ENCODE results near the gene USP48.

Gene USP48

DNA sequence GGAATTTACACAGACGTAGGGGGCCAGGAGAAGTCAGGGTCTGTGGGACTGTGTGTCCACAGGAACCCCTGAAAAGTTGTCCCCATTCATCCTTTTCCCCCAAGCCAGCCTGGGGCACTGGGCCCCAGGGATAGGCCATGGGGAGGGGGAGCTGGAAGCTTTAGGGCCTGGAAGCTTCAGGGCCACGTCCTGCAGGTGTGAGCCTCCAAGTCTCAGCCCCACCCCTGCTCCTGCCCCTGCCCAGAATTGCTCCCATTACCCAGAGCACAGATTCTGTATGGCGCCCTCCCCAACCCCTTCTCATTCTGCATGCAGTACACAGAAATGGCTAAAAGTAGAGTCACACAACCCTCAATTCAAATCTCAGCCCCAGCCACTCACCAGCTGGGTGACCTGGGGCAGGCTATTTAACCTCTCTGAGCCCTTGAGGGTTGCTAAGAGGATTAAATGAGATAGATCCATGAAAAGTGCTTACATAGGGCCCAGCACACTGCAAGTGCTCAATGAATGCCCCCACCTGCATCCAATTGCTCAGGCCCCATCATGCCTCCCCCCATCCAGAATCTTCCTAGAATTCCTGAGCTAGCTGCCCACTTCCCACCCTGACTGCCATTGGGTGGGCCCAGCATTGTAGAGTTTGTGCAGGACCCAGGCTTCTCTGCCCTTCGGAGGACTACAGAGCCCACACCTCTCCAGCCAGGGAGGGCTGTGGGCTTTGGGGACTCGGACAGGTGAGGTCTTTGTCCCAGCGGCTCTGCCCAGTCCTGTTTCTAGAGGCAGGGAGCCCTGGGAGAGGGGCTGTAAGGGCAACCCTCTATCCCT lies 120.3 kb downstream of the USP48 start:
- no peak for DNase-seq (ENCODE audit: low spot score)
- TF ChIP-seq, protein P1, sequence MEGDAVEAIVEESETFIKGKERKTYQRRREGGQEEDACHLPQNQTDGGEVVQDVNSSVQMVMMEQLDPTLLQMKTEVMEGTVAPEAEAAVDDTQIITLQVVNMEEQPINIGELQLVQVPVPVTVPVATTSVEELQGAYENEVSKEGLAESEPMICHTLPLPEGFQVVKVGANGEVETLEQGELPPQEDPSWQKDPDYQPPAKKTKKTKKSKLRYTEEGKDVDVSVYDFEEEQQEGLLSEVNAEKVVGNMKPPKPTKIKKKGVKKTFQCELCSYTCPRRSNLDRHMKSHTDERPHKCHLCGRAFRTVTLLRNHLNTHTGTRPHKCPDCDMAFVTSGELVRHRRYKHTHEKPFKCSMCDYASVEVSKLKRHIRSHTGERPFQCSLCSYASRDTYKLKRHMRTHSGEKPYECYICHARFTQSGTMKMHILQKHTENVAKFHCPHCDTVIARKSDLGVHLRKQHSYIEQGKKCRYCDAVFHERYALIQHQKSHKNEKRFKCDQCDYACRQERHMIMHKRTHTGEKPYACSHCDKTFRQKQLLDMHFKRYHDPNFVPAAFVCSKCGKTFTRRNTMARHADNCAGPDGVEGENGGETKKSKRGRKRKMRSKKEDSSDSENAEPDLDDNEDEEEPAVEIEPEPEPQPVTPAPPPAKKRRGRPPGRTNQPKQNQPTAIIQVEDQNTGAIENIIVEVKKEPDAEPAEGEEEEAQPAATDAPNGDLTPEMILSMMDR (IDR thresholded peaks at IDR 0.05; ENCODE audit: extremely low read depth, missing control alignments) = no peak

GRCh38 chr1:21661886-21662285 lies 121.1 kb downstream of the USP48 start:
- no peak for DNase-seq (ENCODE audit: low spot score)
- TF ChIP-seq, protein P1 (IDR thresholded peaks at IDR 0.05; ENCODE audit: extremely low read depth, missing control alignments) = no peak

- DNase-seq (ENCODE audit: low spot score) = no peak
- TF ChIP-seq, protein P1 (IDR thresholded peaks at IDR 0.05; ENCODE audit: extremely low read depth, missing control alignments) = no peak
These were observed 123.0 kb downstream of the USP48 start for GRCh38 chr1:21659924-21660326.

- DNase-seq (ENCODE audit: low spot score) = peak; percentile 97
These were observed 123.6 kb downstream of the USP48 start for GRCh38 chr1:21659099-21659923.

DNA sequence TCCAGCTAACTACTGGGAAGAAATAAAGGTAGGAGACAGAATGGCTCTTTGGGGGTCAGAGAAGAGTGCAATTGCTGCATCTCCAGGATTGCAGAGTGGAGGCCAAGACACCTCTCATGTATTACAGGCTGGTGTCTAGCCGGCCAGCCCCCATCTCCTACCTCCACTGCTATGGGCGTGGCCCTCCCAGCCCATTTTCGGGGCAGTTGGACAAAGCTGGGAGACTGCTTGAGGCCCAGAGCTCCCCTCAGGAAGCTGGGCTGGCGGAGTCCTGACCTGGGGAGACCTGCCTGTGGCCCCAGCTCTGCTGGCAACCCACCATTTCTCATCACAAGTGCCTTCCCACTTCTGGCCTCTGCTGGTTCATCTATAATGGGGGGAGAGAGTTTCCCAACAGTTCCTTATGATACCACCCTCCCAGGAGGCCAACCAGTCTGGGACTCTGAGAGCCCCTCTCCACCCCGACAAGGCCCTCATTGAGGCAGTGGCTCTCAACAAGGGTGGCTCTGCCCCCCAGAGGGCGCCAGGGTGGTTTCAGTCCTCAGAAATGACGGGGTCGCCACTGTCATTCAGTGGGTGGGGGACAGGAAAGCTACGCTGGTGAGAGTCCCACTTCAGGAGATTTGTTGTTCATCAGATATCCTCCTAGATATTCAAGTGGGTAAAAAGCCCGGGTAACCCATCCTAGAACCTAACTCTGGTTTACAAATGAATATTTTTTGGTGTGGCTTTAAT lies 125.3 kb downstream of the USP48 start:
- DNase-seq (ENCODE audit: low spot score) = peak; percentile 22
- TF ChIP-seq, protein P1 (IDR thresholded peaks at IDR 0.05; ENCODE audit: extremely low read depth, missing control alignments) = no peak

More at GRCh38 chr1:21659099-21659923, 123.6 kb downstream of the USP48 start:
- TF ChIP-seq, protein P1 (IDR thresholded peaks at IDR 0.05; ENCODE audit: extremely low read depth, missing control alignments) = peak; percentile 93

DNA sequence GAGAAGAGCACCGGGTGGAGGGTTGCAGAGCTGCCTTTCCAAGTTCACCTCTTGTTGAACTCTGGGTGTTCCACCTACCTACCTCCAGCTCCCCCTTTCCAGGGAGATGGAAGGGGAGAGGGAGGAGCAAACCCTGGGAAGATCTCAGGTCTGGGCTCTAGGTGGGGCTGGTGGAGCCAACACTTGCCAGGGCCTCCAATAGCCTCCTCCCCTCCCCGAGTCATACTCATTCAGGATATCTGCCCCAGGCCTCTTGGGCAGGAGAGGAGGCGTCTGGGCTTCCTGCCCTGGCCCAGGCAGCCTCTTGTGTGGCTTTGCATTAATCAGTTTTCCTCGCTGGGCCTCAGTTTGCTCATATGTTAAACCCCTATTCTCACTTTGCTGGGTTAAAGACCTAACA lies 127.2 kb downstream of the USP48 start:
- TF ChIP-seq, protein P1 (IDR thresholded peaks at IDR 0.05; ENCODE audit: extremely low read depth, missing control alignments) = no peak
- DNase-seq (ENCODE audit: low spot score) = no peak

All from GM20000 (cell line).